ENCODE results near the gene SEL1L2. TPM values are rescaled to one million over a fixed set of nuclear protein-coding genes. Genes with fewer than 3 reads are reported as not detected.
"Not testable (repeated sequence)": the region's sequence is repeated elsewhere in the genome, so short reads cannot be mapped to it uniquely, and the experiment has no call there.

SEL1L2 gene
- total and polyA plus RNA-seq, 7 experiments from 2014 or later: not detected

GRCh38 chr20:14000917-14001316, 10.5 kb upstream of the SEL1L2 start:
- Mint-ChIP-seq H3K9me3 (peaks cover 0 to 13% (median 9%) of the 10 kb centered on the region in 11 donors), H3K27ac (no peak overlapping the region), H3K27me3 (peaks cover 14 to 38% (median 26%) of the 10 kb centered on the region in 5 donors), H3K4me3 (no peak overlapping the region), H3K36me3 (peaks cover 0 to 11% (median 0%) of the 10 kb centered on the region in 5 donors), H3K4me1 (peaks cover 3 to 9% (median 7%) of the 10 kb centered on the region in 7 donors)
- ChIA-PET CTCF (no interaction called here), POLR2A (no interaction called here)
- no peak overlapping the region for H3K4me3 ChIP-seq (ENCODE audit: low read length)
- ATAC-seq (no peak), DNase-seq (no peak)
- H3K4me1 ChIP-seq (ENCODE audit: control insufficient read depth in 2 of 2, insufficient read depth in 2 of 2, low read length in 2 of 2): no peaks in the 10 kb centered on the region
- H3K36me3 ChIP-seq (ENCODE audit: control insufficient read depth in 2 of 3, insufficient read depth in 3 of 3, low read length in 3 of 3): no peaks in the 10 kb centered on the region
- no peaks in the 10 kb centered on the region for H3K9me3 ChIP-seq (ENCODE audit: control insufficient read depth in 2 of 3, low read length in 3 of 3)
- intact Hi-C loops (cut with micrococcal nuclease): no loop called here
- H3K27me3 ChIP-seq (ENCODE audit: control insufficient read depth in 2 of 2, insufficient read depth in 2 of 2, low read length in 2 of 2): no peaks in the 10 kb centered on the region
- no peak overlapping the region for H3K27ac ChIP-seq (ENCODE audit: low read depth, low read length)

GRCh38 chr20:13996265-13996664, 5.9 kb upstream of the SEL1L2 start:
- H3K27me3 ChIP-seq (ENCODE audit: control insufficient read depth in 2 of 2, insufficient read depth in 2 of 2, low read length in 2 of 2): no peaks in the 10 kb centered on the region
- Mint-ChIP-seq H3K27me3 (peaks cover 14 to 41% (median 29%) of the 10 kb centered on the region in 5 donors), H3K4me3 (peak overlapping the region; percentile 50 to 82 (median 70)), H3K9me3 (peaks cover 4 to 50% (median 20%) of the 10 kb centered on the region in 11 donors), H3K36me3 (peaks cover 0 to 11% (median 0%) of the 10 kb centered on the region in 5 donors), H3K27ac (no peak overlapping the region), H3K4me1 (peaks cover 3 to 9% (median 8%) of the 10 kb centered on the region in 7 donors)
- no peak overlapping the region for H3K27ac ChIP-seq (ENCODE audit: low read depth, low read length)
- POLR2A ChIA-PET: no interaction called here
- no peak overlapping the region for H3K4me3 ChIP-seq (ENCODE audit: low read length)
- ATAC-seq (no peak), DNase-seq (no peak)
- H3K9me3 ChIP-seq (ENCODE audit: control insufficient read depth in 2 of 3, low read length in 3 of 3): peaks cover 0 to 15% (median 0%) of the 10 kb centered on the region in 3 experiments
- H3K36me3 ChIP-seq (ENCODE audit: control insufficient read depth in 2 of 3, insufficient read depth in 3 of 3, low read length in 3 of 3): no peaks in the 10 kb centered on the region
- intact Hi-C loops (cut with micrococcal nuclease): loop anchor here in 1 of 2 donors (10.0 kb wide), 1 partner anchor 59 kb away; no protein-coding TSS in a partner anchor
- H3K4me1 ChIP-seq (ENCODE audit: control insufficient read depth in 2 of 2, insufficient read depth in 2 of 2, low read length in 2 of 2): no peaks in the 10 kb centered on the region
- CTCF ChIA-PET: no interaction called here

- CTCF ChIA-PET: no interaction called here
- H3K36me3 ChIP-seq (ENCODE audit: control insufficient read depth in 2 of 3, insufficient read depth in 3 of 3, low read length in 3 of 3): no peaks in the 10 kb centered on the region
- H3K4me1 ChIP-seq (ENCODE audit: control insufficient read depth in 2 of 2, insufficient read depth in 2 of 2, low read length in 2 of 2): no peaks in the 10 kb centered on the region
- DNase-seq (no peak), ATAC-seq (no peak)
- POLR2A ChIA-PET: no interaction called here
- peak overlapping the region in 6 of 10 donors; percentile 50 to 76 (median 60) for H3K4me3 Mint-ChIP-seq
- H3K27ac Mint-ChIP-seq: no peak overlapping the region
- intact Hi-C loops (cut with micrococcal nuclease): loop anchor here in 1 of 2 donors (10.0 kb wide), 1 partner anchor 59 kb away; no protein-coding TSS in a partner anchor
- H3K27me3 ChIP-seq (ENCODE audit: control insufficient read depth in 2 of 2, insufficient read depth in 2 of 2, low read length in 2 of 2): no peaks in the 10 kb centered on the region
- peaks cover 0 to 15% (median 0%) of the 10 kb centered on the region in 3 experiments for H3K9me3 ChIP-seq (ENCODE audit: control insufficient read depth in 2 of 3, low read length in 3 of 3)
- peaks cover 14 to 42% (median 29%) of the 10 kb centered on the region in 5 donors for H3K27me3 Mint-ChIP-seq
- peaks cover 4 to 50% (median 23%) of the 10 kb centered on the region in 11 donors for H3K9me3 Mint-ChIP-seq
- peaks cover 3 to 9% (median 8%) of the 10 kb centered on the region in 7 donors for H3K4me1 Mint-ChIP-seq
- H3K27ac ChIP-seq (ENCODE audit: low read depth, low read length): no peak overlapping the region
- H3K4me3 ChIP-seq (ENCODE audit: low read length): no peak overlapping the region
- H3K36me3 Mint-ChIP-seq: peaks cover 0 to 11% (median 0%) of the 10 kb centered on the region in 5 donors
These were observed 5.4 kb upstream of the SEL1L2 start for GRCh38 chr20:13995841-13996240.

GRCh38 chr20:13995086-13995665, 4.8 kb upstream of the SEL1L2 start, which contains the start of gene MACROD2:
Gene MACROD2, plus strand, starts transcription at chr20:13995516.
- ChIA-PET POLR2A (no interaction called here), CTCF (no interaction called here)
- Histone ChIP-seq H3K9me3 (ENCODE audit: control insufficient read depth in 2 of 3, low read length in 3 of 3) (peaks cover 0 to 15% (median 0%) of the 10 kb centered on the region in 3 experiments), H3K4me3 (ENCODE audit: low read length) (no peak within 1 kb of the TSS), H3K27me3 (ENCODE audit: control insufficient read depth in 2 of 2, insufficient read depth in 2 of 2, low read length in 2 of 2) (no peaks in the 10 kb centered on the region), H3K4me1 (ENCODE audit: control insufficient read depth in 2 of 2, insufficient read depth in 2 of 2, low read length in 2 of 2) (no peaks in the 10 kb centered on the region), H3K27ac (ENCODE audit: low read depth, low read length) (no peak within 1 kb of the TSS), H3K36me3 (ENCODE audit: control insufficient read depth in 2 of 3, insufficient read depth in 3 of 3, low read length in 3 of 3) (no peaks in the 10 kb centered on the region)
- ATAC-seq (peak; percentile 88), DNase-seq (peak in 6 of 9 donors; percentile 1 to 50 (median 19))
- Mint-ChIP-seq H3K9me3 (peaks cover 4 to 57% (median 23%) of the 10 kb centered on the region in 11 donors), H3K36me3 (peaks cover 0 to 11% (median 0%) of the 10 kb centered on the region in 5 donors), H3K27me3 (peaks cover 14 to 40% (median 29%) of the 10 kb centered on the region in 5 donors), H3K4me1 (peaks cover 3 to 9% (median 8%) of the 10 kb centered on the region in 7 donors), H3K4me3 (peak within 1 kb of the TSS; percentile 50 to 82 (median 70)), H3K27ac (no peak within 1 kb of the TSS)
- intact Hi-C loops (cut with micrococcal nuclease): loop anchor here in 1 of 2 donors (10.0 kb wide), 1 partner anchor 60 kb away; no protein-coding TSS in a partner anchor

GRCh38 chr20:13991955-13992354, 1.5 kb upstream of the SEL1L2 start:
- H3K4me1 Mint-ChIP-seq: not testable (repeated sequence)
- peaks cover 9 to 25% (median 24%) of the 10 kb centered on the region in 5 donors for H3K27me3 Mint-ChIP-seq

GRCh38 chr20:13991311-13991710, 897 bp upstream of the SEL1L2 start:
- Histone ChIP-seq H3K27ac (ENCODE audit: low read depth, low read length) (no peak overlapping the region), H3K4me1 (ENCODE audit: control insufficient read depth in 2 of 2, insufficient read depth in 2 of 2, low read length in 2 of 2) (no peaks in the 10 kb centered on the region), H3K27me3 (ENCODE audit: control insufficient read depth in 2 of 2, insufficient read depth in 2 of 2, low read length in 2 of 2) (no peaks in the 10 kb centered on the region), H3K4me3 (ENCODE audit: low read length) (no peak overlapping the region), H3K36me3 (ENCODE audit: control insufficient read depth in 2 of 3, insufficient read depth in 3 of 3, low read length in 3 of 3) (no peaks in the 10 kb centered on the region), H3K9me3 (ENCODE audit: control insufficient read depth in 2 of 3, low read length in 3 of 3) (peaks cover 0 to 15% (median 0%) of the 10 kb centered on the region in 3 experiments)
- intact Hi-C loops (cut with micrococcal nuclease): loop anchor here in 1 of 2 donors (10.0 kb wide), 1 partner anchor 63 kb away; no protein-coding TSS in a partner anchor
- no peak overlapping the region for H3K27ac Mint-ChIP-seq
- ChIA-PET CTCF (no interaction called here), POLR2A (no interaction called here)
- ATAC-seq (no peak), DNase-seq (no peak)
- H3K9me3 Mint-ChIP-seq: peaks cover 3 to 63% (median 22%) of the 10 kb centered on the region in 11 donors
- no peak overlapping the region for H3K4me3 Mint-ChIP-seq
- peaks cover 0 to 6% (median 0%) of the 10 kb centered on the region in 5 donors for H3K36me3 Mint-ChIP-seq
- H3K27me3 Mint-ChIP-seq: peaks cover 3 to 19% (median 18%) of the 10 kb centered on the region in 5 donors
- peaks cover 2 to 4% (median 3%) of the 10 kb centered on the region in 7 donors for H3K4me1 Mint-ChIP-seq

More at GRCh38 chr20:13991955-13992354, 1.5 kb upstream of the SEL1L2 start:
- H3K36me3 Mint-ChIP-seq: peaks cover 0 to 11% (median 0%) of the 10 kb centered on the region in 5 donors
- DNase-seq; H3K36me3 ChIP-seq (ENCODE audit: control insufficient read depth in 2 of 3, insufficient read depth in 3 of 3, low read length in 3 of 3); POLR2A ChIA-PET; CTCF ChIA-PET; H3K4me3 ChIP-seq (ENCODE audit: low read length); H3K4me3 Mint-ChIP-seq; H3K4me1 ChIP-seq (ENCODE audit: control insufficient read depth in 2 of 2, insufficient read depth in 2 of 2, low read length in 2 of 2); H3K27ac ChIP-seq (ENCODE audit: low read depth, low read length); H3K27me3 ChIP-seq (ENCODE audit: control insufficient read depth in 2 of 2, insufficient read depth in 2 of 2, low read length in 2 of 2); H3K27ac Mint-ChIP-seq; ATAC-seq: not testable (repeated sequence)
- H3K9me3 ChIP-seq (ENCODE audit: control insufficient read depth in 2 of 3, low read length in 3 of 3): peaks cover 0 to 15% (median 0%) of the 10 kb centered on the region in 3 experiments
- intact Hi-C loops (cut with micrococcal nuclease): loop anchor here in 1 of 2 donors (10.0 kb wide), 1 partner anchor 63 kb away; no protein-coding TSS in a partner anchor
- peaks cover 4 to 69% (median 26%) of the 10 kb centered on the region in 11 donors for H3K9me3 Mint-ChIP-seq

All from naive thymus-derived CD4-positive, alpha-beta T cell (primary cell).